A673 (cell line): Measurements from ENCODE around the gene SLIT2. TPM values are rescaled to one million over a fixed set of nuclear protein-coding genes. Genes with fewer than 3 reads are reported as not detected.

Source experiments
- BruUV-seq: library from RNA; stranded (reverse); fragments of 400-500 nt; replicated peaks from 2 replicates; lab custom pipeline; 2021; lab: Mats Ljungman, UMichigan
- CTCF ChIA-PET: fragments of 300-600 bp; sonication (Branson Sonifier 250); formaldehyde crosslinking; loops from one replicate; lab custom pipeline; 2022; ENCODE audit warnings: antibody characterized with exemption; lab: Charles Lee
- POLR2A ChIA-PET: fragments of 300-600 bp; sonication (Branson Sonifier 250); formaldehyde crosslinking; loops from one replicate; lab custom pipeline; 2022; ENCODE audit warnings: antibody characterized with exemption; ENCODE audit not compliant: low non-redundant PET; lab: Charles Lee
- DNase-seq: peaks from one replicate; pipeline ENCODE4 v3.0.0-alpha.2; 2015; ENCODE audit warnings: low spot score
- H3K27ac ChIP-seq: fragments of 200-600 bp; sonication (generic); 2 replicates; pipeline ENCODE4 v1.5.1; 2016; ENCODE audit warnings: mixed run types, low read depth, mild to moderate bottlenecking, mixed read lengths, antibody characterized with exemption, low read length; ENCODE audit not compliant: poor library complexity, severe bottlenecking
- H3K27me3 ChIP-seq: fragments of 200-600 bp; sonication (generic); replicated peaks from 2 replicates; pipeline ENCODE4 v1.6.1; 2017; ENCODE audit warnings: mixed run types, low read depth, mild to moderate bottlenecking, mixed read lengths, antibody characterized with exemption, low read length; ENCODE audit not compliant: insufficient read depth, poor library complexity
- H3K36me3 ChIP-seq: fragments of 200-600 bp; sonication (generic); 2 replicates; pipeline ENCODE4 v1.6.1; 2016; ENCODE audit warnings: mixed run types, mild to moderate bottlenecking, mixed read lengths, antibody characterized with exemption, low read length; ENCODE audit not compliant: insufficient read depth, poor library complexity, severe bottlenecking
- H3K4me1 ChIP-seq: fragments of 200-600 bp; sonication (generic); 2 replicates; pipeline ENCODE4 v1.6.1; 2017; ENCODE audit warnings: mixed run types, mild to moderate bottlenecking, mixed read lengths, antibody characterized with exemption, low read length; ENCODE audit not compliant: insufficient read depth, poor library complexity, severe bottlenecking
- H3K4me3 ChIP-seq: fragments of 200-600 bp; sonication (generic); 2 replicates; pipeline ENCODE4 v1.5.1; 2016; ENCODE audit warnings: low read depth, mixed run types, mild to moderate bottlenecking, mixed read lengths, low read length; ENCODE audit not compliant: poor library complexity, severe bottlenecking
- H3K9me3 ChIP-seq: fragments of 200-600 bp; sonication (generic); 2 replicates; pipeline ENCODE4 v1.6.1; 2016; ENCODE audit warnings: mixed run types, low read depth, mild to moderate bottlenecking, mixed read lengths, antibody characterized with exemption, low read length; ENCODE audit not compliant: poor library complexity, severe bottlenecking
- CTCF ChIP-seq: fragments of 300-800, 200-600 bp; sonication (generic); conservative IDR thresholded peaks from 2 replicates; pipeline ENCODE4 v1.5.1; 2017; ENCODE audit warnings: low read depth, mild to moderate bottlenecking, antibody characterized with exemption, low read length, moderate library complexity, mixed read lengths
- EZH2 ChIP-seq: fragments of 200-600 bp; sonication (generic); IDR thresholded peaks from 2 replicates; pipeline ENCODE4 v1.6.1; 2017; ENCODE audit warnings: borderline replicate concordance, low read depth, mild to moderate bottlenecking, mixed read lengths, antibody characterized with exemption, low read length; ENCODE audit not compliant: poor library complexity, severe bottlenecking
- intact Hi-C: fragments of 100-400 bp; cut with micrococcal nuclease; formaldehyde crosslinking; loops from one replicate; pipeline ENCODE4 v1.10.0; 2022; ENCODE audit not compliant: unreplicated experiment
- total RNA-seq: library from RNA; stranded (reverse); gene quantifications from 2 replicates; pipeline ENCODE4 v1.2.3, GENCODE V29; 2021

Gene SLIT2
- total RNA-seq, 1 experiment from 2014 or later, result 70.6 TPM

- CTCF ChIA-PET, result no interaction called here
- no peaks in the 10 kb centered on the region for H3K27me3 ChIP-seq
- no peak for TF ChIP-seq CTCF
- TF ChIP-seq EZH2, result no peak
- POLR2A ChIA-PET, result interaction anchor here (0.6 to 0.7 kb wide), 2 partner anchors 14 to 978 kb away, joined by 3 read pairs; partner anchors contain the start of gene SLIT2
- no peak overlapping the region for H3K4me3 ChIP-seq
- no peak for DNase-seq
- H3K27ac ChIP-seq, result no peak overlapping the region
- intact Hi-C loops, result no loop called here
- BruUV-seq, result no TSS peak
- H3K9me3 ChIP-seq, result no peaks in the 10 kb centered on the region
- no peaks in the 10 kb centered on the region for H3K36me3 ChIP-seq
- peaks cover 5% of the 10 kb centered on the region for H3K4me1 ChIP-seq
These were observed 14.7 kb downstream of the SLIT2 start for GRCh38 chr4:20266215-20267082.

GRCh38 chr4:20268028-20268427 lies 16.3 kb downstream of the SLIT2 start:
- POLR2A ChIA-PET, result no interaction called here

GRCh38 chr4:20269320-20269719 lies 17.6 kb downstream of the SLIT2 start:
- H3K36me3 ChIP-seq, result no peaks in the 10 kb centered on the region
- TF ChIP-seq EZH2 (no peak), CTCF (no peak)
- H3K27ac ChIP-seq, result no peak overlapping the region
- no peak overlapping the region for H3K4me3 ChIP-seq
- CTCF ChIA-PET, result no interaction called here
- POLR2A ChIA-PET, result no interaction called here
- no peak for DNase-seq
- H3K27me3 ChIP-seq, result no peaks in the 10 kb centered on the region
- intact Hi-C loops, result no loop called here
- BruUV-seq, result no TSS peak
- H3K9me3 ChIP-seq, result no peaks in the 10 kb centered on the region
- H3K4me1 ChIP-seq, result peaks cover 21% of the 10 kb centered on the region

More at GRCh38 chr4:20268028-20268427, 16.3 kb downstream of the SLIT2 start:
- no peaks in the 10 kb centered on the region for H3K36me3 ChIP-seq
- intact Hi-C loops, result no loop called here
- no peak overlapping the region for H3K27ac ChIP-seq
- DNase-seq, result no peak
- H3K9me3 ChIP-seq, result no peaks in the 10 kb centered on the region
- TF ChIP-seq CTCF (no peak), EZH2 (no peak)
- BruUV-seq, result no TSS peak
- CTCF ChIA-PET, result no interaction called here
- H3K4me1 ChIP-seq, result peaks cover 21% of the 10 kb centered on the region
- no peaks in the 10 kb centered on the region for H3K27me3 ChIP-seq
- H3K4me3 ChIP-seq, result no peak overlapping the region
